HTERT RPE-1 (cell line): Measurements from ENCODE around the gene UBALD2.
"Not testable (repeated sequence)": the region's sequence is repeated elsewhere in the genome, so short reads cannot be mapped to it uniquely, and the experiment has no call there.

Source experiments
- in situ Hi-C: fragments of 300-500 bp; cut with MboI; formaldehyde crosslinking; loops from 4 replicates; pipeline ENCODE4 v1.14.3; 2020; ENCODE audit warnings: low sequenced_read_pairs

UBALD2 gene

DNA sequence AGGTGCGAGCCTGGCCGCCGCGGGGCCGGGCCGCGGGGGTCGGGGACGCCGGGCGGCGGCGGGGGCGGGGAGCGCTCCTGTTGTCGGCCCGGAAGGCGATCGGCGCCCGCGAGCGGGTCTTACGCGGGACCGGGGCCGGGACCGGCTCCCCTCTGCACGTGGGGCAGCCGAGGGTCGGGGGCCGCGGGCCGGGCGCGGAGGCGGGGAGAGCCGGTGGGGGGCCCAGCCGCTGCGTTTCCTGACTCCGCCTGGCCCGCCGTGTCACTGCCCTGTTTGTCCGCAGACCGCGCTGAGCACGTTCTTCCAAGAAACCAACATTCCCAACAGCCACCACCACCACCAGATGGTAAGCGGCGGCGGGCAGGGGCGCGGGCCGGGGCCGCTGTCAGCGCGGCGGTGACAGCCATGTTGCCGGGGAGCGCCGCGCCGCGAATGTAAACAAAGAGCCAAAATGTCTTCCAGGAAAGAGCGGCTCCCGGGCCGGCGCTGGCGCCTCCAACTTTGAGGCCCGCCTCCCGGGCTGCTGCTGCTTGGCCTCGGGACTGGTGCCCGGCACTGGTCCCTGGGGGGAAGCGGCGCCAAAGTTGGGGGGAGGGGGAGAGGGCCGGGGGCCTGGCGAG lies 586 bp downstream of the UBALD2 start:
- in situ Hi-C loops = no loop called here

DNA sequence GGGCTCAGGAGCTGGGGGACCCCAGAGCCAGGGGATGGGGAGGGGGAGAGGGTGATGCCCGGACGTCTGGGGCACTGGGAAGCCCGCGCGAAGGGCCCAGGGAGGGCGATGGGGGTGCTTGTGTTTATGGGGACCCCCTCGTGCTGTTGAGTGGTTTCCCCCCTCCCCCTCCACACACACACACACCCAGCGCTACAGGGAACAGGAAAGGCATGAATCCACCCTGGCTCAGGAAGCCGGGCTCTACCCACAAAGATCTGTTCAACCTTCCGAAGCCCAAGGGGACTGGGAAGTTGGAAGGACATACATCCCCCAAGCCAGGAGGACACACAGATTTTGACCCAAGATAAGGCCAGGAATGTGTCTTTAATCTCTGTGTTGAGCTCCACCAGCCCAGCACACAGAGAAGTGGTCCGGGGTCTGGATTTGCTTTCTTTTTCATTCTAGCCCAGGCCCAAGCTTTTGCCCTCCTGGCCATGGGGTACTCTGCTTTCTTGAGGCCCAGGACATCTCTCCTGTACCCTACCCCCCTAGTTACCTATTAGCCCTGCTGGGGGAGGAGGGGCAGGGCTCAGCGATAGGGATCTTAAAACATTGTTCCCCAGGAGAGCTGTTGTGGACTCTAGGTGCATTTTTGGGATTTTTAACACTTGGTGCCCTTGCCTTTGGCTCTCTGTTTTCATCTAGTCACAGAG lies 1.2 kb downstream of the UBALD2 start:
- in situ Hi-C loops = no loop called here

DNA sequence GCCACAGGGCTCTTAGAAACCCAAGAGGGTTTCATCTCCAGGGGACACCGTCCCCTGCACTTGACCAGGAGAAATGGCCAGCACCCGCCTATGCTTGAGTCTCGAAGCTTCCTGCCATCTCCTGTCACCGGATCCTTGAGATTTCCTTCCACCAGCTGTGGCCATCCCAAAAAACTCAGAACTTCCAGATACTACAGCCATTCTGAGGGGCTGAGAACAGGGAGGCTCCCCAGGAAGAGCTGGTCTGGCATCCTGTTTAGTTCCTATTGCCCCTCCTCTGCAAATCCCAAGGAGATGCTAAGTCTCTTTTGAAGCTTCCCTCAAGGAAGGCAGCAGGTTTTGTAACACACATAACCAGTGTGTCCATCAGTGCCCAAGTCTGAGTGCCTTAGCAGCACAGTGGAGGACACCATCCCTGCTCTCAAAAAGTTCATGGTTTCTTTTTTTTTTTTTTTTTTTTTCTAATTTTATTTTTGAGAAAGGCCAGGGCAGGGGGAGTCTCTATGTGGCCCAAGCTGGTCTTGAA lies 2.0 kb downstream of the UBALD2 start:
- in situ Hi-C loops = no loop called here

DNA sequence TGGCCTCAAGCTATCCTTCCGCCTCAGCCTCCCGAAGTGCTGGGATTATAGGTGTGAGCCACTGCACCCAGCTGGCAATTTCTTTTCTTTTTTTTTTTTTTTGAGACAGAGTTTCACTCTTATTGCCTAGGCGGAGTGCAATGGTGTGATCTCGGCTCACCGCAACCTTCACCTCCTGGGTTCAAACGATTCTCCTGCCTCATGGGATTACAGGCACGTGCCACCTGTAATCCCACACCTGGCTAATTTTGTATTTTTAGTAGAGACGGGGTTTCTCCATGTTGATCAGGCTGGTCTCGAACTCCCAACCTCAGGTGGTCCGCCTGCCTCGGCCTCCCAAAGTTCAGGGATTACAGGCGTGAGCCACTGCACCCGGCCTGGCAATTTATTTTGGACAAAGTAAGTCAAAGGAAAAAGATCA lies 2.4 kb downstream of the UBALD2 start:
- in situ Hi-C loops = not testable (repeated sequence)

DNA sequence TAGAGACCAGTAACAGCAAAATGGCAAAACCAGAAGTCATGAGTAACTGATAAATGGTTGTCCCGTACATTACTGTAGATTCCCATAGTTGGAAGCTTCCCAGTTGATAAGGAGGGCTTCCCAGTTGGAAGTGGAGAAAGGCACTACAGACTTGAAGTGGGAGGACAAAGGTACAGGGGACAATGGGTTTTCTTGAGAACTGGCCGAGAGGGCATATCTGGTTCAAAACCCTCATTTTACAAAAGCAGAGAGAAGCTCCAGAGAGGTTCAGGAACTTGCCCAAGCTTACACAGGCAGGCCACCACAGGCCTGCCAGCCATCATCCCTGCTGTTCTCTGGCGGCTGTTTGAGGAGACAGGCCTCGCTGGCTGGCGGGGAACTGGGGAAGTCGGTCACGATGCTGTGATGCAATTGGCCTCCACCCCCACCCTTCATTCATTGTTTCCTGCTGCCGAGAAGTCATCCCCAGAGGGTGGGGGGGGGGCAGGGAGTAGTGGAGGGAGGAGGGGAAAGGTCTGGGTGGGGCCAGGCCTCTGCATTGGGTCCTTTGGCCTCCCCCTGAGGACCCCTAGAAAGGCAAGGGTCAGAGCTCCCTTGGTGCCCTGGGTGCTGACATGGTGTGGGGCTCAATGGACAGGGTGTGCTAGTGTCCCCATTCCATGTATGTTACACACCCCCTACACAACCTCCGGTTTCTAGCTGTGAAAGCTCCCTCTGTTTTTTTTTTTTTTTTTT lies 3.0 kb downstream of the UBALD2 start:
- in situ Hi-C loops = no loop called here

DNA sequence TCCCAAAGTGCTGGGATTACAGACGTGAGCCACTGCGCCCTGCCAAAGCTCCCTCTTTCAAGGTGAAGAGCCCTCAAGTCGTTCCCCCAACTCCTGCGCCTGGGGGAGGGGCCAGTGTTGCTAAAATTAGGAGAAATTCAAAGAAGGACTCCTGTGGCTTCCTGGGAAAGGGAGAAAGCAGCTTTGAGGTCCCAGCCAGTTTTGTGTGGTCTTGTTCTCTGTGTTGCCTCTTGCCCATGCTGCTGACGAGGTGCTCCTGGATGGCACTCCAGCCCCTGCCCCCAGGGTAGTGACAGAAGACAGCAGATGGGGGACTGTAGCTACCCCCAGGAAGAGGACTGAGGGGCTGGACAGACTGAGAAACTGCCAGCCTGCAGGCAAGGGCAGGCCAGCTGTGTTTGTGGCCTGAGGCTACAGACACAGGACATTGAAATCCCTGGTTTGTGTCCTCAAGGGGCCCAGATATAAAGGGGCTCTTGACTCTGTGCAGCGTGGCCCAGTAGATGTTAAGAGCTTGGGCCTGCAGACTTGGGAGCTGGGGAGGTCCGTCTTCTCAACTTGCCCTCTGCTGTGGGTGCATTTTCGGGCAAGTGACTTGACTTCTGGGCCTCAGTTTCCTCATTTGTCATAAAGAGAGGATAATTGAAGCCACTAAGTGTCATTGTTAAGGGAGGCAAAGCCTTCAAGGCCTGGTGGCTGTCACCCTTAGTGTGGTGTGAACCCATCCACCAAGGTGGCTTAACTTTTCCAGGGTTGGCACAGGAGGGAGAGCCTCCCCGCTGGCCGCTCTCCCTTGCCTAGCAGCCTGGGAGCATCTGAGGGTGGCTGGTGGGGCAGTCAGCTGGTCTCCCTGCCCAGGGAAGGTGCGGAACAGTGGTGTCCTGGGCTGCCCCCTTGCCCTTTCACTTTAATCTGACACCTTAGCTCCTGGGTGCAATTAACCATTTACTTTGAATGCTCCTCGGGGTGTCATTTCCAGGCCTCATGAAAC lies 4.1 kb downstream of the UBALD2 start:
- in situ Hi-C loops = no loop called here

DNA sequence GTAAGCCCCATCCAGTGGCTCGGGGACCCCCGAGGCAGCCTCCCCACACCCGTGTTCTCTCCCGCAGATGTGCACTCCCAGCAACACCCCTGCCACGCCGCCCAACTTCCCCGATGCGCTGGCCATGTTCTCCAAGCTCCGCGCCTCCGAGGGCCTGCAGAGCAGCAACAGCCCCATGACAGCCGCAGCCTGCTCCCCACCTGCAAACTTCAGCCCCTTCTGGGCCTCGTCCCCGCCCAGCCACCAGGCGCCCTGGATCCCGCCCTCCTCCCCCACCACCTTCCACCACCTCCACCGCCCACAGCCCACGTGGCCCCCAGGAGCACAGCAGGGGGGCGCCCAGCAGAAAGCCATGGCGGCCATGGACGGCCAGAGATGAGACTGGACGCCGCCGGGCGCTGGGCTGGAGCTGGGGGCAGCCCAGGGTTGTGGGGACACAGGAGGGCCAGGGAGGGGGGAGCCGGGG lies 5.0 kb downstream of the UBALD2 start:
- in situ Hi-C loops = no loop called here

DNA sequence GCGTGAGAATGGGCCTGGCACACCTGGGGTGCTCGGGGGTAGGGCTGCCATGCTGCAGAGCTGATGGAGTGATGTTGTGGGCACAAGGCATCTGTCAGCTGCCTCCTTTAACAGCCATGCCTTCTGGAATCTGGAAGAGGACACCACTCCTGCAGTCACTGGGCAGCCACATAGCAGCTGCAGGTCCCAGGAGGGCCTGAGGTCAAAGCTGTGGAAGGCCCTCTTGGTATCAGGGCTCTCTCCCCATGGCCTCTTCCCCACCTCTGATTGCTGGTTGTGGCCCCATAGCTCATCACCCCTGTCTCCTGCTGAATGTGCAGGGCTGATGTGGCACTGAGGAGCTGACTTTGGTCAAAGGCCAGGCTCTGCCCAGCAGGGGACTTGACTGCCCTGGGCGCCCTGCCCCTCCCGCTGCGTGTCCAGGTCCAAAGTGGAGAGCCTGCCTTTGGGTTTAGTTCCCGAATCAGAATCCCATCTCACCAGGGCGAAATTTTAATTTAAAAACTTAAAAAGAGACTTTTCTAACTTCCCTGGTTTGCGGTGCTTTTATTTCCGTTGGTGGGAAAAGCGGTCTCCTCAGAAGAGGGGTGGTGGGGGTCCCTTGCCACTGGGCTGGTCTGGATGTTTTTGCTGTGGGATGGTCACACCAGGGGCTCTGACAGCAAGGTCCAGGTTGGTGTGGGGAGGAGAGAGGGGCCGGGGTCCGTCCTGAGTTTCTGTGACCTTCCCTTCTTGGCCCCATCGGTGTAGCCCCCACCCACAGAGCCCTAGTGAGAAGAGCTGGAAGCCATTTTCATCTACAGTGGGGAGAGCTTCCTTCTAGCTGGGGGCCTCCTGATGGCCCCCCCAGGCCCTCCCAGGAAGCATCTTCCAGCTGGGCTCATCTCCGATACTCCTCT lies 5.9 kb downstream of the UBALD2 start:
- in situ Hi-C loops = no loop called here

DNA sequence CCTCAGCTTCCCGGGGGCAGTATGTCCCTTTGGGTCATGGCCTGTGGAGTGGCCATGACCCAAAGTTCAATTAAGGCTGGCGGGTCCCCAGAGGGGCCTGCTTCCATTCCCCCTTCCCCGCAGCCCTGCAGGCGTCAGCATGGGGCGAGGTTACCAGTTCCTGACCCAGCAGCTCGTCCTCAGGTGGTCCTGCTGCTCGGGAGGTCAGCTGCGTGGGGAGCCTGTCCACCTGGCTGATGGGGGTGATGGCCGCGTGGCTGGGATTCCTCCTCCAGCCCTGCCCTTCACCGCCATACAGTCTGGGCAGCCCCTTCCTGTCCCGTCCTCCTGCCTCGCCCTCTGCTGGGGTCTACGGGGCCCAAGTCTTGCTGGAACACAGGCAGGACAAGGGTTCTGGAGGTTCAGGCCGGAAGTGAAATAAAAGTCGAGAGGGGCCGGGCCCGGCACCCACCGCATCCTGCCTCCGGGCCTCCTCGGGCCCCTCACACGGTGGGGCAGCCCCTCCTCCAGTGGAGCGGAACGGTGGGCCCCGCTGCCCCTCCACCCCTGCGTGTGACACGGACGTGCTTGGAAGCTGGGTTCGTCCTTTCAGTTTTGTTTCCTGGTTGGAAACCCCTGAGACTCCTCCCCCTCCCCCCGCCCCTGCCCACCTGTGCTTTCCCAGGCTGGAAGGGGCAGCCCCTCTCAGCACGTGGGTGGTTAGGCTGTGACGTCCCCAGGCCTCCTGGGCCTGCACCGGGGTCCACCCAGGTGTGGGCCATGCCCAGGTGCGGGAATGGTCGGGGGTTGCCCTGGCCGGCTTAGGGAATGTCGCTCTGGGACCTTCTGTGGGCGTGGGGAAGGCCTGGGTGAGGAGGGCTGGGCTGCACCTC lies 6.8 kb downstream of the UBALD2 start:
- in situ Hi-C loops = no loop called here

DNA sequence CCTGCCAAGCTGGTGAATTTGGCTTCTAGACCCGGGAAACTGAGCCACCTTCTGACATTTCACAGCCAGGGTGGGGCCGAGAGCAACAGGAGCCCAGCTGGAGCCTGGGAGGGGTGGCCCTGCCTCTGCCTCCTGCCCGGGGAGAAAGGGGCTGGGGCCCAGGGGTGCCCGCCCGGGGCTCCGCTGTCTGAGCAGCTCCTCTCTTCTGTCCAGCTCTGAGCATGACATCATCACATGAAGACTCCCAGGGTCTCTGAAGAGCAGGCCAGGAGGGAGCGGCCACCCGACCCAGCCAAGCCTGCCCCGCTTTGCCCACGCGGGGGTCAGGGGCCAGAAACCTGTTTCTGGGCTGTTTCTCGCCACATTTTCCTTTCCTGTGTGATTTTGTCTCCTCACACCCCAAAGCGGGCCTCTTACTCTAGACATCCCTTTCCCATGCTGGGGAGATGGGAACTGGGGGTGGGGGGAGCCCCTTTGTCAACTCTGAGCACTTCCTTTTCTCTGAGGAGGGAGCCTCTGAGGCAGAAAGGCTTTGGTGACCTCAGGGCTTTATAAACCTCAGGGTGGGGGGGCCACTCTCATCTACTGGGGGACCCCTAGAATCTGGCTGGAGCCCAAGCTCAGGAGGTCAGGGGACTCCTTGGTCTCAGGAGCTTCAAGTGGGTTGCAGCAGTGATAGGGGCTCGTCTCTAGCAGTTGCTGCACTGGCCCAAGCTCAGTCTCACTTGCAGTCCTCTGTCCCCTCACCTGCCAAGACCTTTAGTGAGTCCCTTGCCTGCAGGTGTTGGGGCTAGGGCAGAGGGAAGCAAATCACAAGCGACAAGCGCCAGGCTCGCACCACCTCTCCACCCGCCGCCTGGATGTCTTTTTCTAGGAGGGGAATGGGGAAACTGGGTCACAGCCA lies 7.6 kb downstream of the UBALD2 start:
- in situ Hi-C loops = no loop called here

DNA sequence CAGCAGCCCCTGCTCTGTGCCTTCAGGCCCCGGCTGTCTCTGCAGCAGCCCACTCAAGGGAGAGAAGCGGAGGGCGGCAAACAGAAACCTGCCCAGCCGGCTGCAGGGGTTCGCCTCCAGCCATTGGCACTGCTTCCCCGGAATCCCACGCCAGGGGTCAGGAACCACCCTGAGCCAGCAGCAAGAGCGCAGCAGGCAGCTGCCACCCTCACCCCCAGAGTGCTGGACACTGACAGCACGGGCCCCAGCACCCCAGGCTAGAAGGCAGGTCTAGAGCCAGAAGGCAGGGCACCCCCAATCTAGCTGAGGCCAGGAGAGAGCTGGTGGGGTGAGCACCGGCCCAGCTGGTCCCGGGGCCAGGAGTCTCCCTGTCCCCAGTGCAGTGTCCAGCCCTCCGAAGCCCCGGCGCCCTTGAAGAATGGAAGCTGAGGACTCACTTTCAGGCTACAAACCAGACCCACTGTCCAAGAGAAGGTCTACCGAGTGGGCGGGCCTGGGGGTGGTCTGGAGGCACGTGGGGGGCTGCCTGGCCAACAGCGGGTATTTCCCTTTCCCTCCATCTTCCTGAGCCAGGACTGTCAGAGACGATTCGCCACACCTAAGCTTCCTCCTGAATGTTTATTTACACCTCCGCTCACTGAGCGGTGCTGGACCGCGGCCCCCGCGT lies 8.4 kb downstream of the UBALD2 start:
- in situ Hi-C loops = no loop called here

DNA sequence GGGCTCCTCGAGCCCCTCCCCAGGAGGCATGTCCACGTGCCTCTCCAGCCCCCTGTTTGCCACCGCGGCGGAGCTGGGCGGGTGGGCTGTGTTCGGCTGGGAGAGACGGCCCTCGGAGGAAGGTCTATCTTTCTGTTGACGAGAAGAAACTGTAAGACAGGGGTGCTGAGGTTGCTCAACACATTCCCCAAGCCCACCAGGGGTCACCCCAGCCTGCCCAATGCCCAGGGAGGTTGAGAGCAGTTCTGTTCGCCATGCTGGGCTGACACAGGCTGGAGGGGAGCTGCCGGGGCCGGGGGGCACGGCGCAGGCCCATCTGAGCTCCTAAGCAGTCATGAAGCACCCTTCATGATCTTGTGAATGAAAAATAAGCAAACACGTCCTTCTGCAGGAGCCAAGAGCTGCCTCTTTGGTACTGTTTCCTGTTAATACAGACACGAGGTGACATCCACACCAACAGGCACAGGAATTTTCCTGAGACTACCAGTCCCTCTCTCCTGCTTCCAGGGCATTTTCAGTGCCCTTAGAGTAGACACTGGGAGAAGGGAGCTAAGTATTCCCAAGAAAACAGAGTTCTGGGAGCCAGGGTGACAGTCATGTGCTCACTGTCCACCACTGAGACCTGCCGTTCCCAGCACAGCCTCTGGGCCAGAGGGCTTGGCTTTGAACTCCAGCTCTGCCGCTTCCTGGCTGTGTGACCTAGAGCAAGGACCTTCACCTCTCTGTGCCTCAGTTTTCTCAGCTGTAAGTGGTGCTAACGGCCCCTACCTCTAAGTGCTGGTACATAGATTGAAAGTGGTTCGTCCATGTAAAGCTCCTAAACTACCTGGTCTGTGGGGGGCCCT lies 9.2 kb downstream of the UBALD2 start:
- in situ Hi-C loops = no loop called here

DNA sequence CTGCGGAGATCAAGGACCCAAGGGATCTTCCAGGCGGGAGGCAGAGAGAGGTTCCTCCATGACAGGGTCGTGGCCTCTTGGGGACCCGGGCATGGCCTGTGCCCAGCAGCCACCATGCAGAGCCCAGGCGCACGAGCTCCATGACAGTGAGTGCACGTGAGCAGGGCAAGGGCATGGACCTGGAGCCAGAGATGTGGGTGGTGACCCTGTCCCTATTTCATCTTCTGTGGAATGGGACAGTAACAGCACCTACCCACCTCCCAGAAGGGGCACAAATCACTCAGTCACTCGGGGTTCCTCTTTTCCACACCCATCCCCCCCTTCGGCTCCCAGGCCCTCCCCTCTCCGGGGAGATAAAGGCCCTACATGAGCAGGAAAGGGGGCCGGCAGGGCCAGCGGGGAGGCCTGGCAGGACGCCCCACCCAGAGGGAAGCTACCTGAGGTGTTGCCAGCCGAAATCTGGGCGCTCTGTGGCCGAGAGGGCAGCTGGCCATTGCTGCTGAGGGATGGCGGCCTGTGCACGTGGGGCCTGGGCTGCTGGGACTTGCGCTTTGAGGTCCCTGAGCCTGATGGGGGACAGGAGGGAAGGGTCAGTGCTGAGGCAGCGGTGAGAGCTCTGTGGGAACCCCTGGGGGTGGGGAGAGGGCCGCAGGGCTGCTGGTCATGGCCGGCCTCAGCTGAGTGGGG lies 10.4 kb downstream of the UBALD2 start:
- in situ Hi-C loops = no loop called here

DNA sequence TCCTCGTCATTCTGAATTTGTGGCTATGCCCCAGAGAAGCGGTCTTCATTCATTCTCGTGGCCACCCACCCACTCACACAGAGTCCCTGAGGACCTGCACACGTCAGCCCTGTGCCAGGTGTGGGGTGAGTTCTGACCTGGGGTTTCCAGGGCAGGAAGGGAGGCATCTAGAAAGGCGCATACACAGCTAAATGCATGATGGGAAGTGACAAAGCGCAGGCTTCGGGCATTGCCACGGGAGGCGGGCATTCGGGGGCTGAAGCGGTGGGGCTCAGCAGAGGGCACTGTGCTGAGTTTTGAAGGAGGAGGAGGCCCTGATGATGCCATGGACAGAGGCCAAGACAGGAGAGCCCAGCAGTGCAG lies 10.9 kb downstream of the UBALD2 start:
- in situ Hi-C loops = no loop called here

DNA sequence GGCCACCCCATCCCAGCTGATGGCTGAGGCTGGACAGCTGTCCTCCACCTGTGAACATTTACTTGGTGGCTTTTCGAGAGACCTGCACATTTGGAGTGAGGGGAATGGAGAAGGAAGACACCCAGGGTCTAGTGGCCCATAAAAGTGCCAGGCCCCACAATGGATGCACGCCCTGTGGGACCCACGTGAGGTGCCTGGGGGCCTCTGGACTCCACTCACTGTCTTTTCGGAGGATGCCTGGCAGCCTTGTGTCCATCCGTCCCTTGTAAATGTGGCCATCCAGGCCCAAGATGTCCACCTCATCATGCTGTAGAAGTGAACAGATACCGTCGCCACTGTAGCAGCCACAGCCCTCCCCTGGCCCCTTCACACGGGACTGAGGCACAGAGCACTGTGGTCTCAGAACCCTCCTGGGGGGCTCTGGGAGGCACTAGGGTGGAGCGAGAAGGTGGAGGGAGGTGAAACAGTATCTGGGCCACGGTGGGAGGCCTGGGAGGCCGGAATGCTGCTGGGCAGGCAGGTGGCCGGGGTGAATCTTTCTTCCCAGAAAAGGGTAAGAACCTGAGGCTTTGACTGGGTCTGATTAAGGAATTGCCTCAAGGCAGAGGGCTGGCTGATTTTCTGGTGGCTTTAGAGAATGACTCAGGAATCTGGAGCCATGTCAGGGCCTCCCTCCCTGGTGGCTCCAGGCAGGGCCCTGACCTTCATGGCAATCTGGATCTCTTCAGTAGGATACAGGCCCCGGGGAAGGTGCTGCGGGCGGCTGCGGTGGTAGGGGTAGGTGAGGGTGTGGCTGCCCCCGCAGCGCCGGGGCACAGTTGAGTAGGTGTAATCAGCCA lies 11.5 kb downstream of the UBALD2 start:
- in situ Hi-C loops = no loop called here
